Measurements from ENCODE around the gene URB1.

URB1 gene

DNA sequence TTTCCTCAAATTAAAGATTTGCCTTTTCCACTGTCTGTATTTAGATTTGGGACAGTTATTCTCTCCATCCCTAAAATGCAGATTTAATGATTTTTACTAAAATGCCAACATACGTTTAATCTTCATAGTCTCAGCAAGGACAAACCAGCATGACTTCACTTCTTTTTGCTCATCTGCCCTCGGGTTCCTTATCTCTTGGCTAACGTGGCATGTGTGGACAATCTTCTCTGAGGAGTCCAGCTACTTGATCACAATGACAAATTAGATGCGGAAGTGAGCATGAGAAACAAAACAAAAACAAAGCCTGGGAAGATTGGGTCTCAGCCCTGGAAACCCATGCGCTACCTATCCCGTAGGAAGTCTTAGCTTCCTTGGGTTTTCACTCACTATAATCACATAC is 93.1 kb downstream of the URB1 start:
- WGBS (ENCODE audit: insufficient coverage, insufficient read length): no CpG with 5 or more reads among the region's 6 CpGs
- DNase-seq (ENCODE audit: low read depth, low spot score): no peak
- no peaks in the 10 kb centered on the region for H3K4me1 ChIP-seq (ENCODE audit: control insufficient read depth, insufficient read depth, low read length)

DNA sequence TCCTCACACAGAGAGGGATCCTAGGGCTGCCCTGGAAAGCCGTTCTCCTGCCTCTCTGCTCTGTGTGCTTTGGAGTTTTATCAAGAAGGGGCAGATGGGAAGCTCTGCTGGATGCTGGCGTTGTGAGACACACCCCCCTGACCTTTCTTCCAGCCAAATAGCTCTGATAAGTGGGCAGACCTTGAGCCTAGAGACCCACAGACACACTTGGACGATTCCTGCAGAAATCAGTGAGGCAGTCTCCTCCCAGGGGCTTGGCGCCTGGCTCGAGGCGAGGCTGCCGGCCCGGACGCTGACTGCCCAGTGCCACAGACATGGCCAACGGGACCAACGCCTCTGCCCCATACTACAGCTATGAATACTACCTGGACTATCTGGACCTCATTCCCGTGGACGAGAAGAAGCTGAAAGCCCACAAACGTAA is 94.1 kb downstream of the URB1 start, which contains the start of gene MRAP:
MRAP (plus strand) TSS at position 198 of the 424 bp plus-strand sequence; CDS start at position 315, 117 bp downstream.
- H3K4me1 ChIP-seq (ENCODE audit: control insufficient read depth, insufficient read depth, low read length): no peaks in the 10 kb centered on the region
- H3K9me3 ChIP-seq (ENCODE audit: control insufficient read depth, insufficient read depth, low read length): no peaks in the 10 kb centered on the region
- no peak for DNase-seq (ENCODE audit: low read depth, low spot score)
- no peak within 1 kb of the TSS for H3K4me3 ChIP-seq (ENCODE audit: low read length)
- H3K27me3 ChIP-seq (ENCODE audit: control insufficient read depth, insufficient read depth, low read length): no peaks in the 10 kb centered on the region
- H3K27ac ChIP-seq (ENCODE audit: low read length): no peak within 1 kb of the TSS
- no peaks in the 10 kb centered on the region for H3K36me3 ChIP-seq (ENCODE audit: control insufficient read depth, insufficient read depth, low read length)
- no CpG with 5 or more reads among the region's 14 CpGs for WGBS (ENCODE audit: insufficient coverage, insufficient read length)

More for the DNA sequence above, 93.1 kb downstream of the URB1 start:
- Histone ChIP-seq H3K27ac (ENCODE audit: low read length) (no peak overlapping the region), H3K4me3 (ENCODE audit: low read length) (no peak overlapping the region), H3K36me3 (ENCODE audit: control insufficient read depth, insufficient read depth, low read length) (no peaks in the 10 kb centered on the region), H3K9me3 (ENCODE audit: control insufficient read depth, insufficient read depth, low read length) (no peaks in the 10 kb centered on the region), H3K27me3 (ENCODE audit: control insufficient read depth, insufficient read depth, low read length) (no peaks in the 10 kb centered on the region)

DNA sequence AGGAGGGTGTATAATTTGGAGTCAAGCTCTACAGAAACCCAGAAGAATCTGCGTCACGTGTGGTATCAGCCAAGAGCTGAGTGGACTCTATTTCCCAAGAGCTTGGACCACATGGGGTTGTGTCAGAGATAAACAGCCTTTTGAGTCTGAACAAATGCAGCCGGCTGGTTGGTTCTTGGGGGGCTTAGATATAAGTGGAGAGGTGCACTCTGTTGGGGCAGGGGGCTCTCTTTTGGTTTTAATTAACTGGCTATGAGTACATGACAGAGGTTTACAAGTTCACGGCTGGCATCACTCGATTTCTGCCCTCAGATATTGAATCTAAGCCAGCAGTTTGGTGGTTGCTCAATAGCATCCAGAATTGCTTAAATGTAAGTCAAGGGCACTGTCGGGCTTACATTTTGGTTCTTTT is 94.7 kb downstream of the URB1 start:
- H3K27me3 ChIP-seq (ENCODE audit: control insufficient read depth, insufficient read depth, low read length): no peaks in the 10 kb centered on the region
- no peaks in the 10 kb centered on the region for H3K36me3 ChIP-seq (ENCODE audit: control insufficient read depth, insufficient read depth, low read length)
- no CpG with 5 or more reads among the region's 6 CpGs for WGBS (ENCODE audit: insufficient coverage, insufficient read length)
- H3K27ac ChIP-seq (ENCODE audit: low read length): no peak overlapping the region
- no peaks in the 10 kb centered on the region for H3K4me1 ChIP-seq (ENCODE audit: control insufficient read depth, insufficient read depth, low read length)
- H3K9me3 ChIP-seq (ENCODE audit: control insufficient read depth, insufficient read depth, low read length): no peaks in the 10 kb centered on the region
- H3K4me3 ChIP-seq (ENCODE audit: low read length): no peak overlapping the region
- DNase-seq (ENCODE audit: low read depth, low spot score): no peak

DNA sequence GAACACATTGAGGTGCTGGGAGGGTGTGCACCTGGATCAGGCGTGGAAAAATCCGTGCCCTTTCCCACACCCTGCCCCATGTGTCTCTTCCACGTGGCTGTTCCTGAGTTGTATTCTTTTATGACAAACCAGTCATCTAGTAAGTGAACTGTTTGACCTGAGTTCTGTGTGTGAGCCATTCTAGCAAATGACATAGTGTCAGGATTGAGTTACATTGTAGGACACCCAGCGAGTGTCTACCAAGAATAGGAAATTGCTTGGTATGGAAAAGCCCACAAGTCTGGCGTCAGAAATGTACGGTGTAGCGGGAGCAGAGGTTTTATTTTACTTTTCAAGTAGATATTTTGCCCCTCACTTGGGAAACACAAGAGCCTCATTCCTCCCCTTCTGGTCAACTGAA is 95.4 kb downstream of the URB1 start:
- Histone ChIP-seq H3K4me3 (ENCODE audit: low read length) (no peak overlapping the region), H3K27ac (ENCODE audit: low read length) (no peak overlapping the region), H3K9me3 (ENCODE audit: control insufficient read depth, insufficient read depth, low read length) (no peaks in the 10 kb centered on the region), H3K36me3 (ENCODE audit: control insufficient read depth, insufficient read depth, low read length) (no peaks in the 10 kb centered on the region), H3K4me1 (ENCODE audit: control insufficient read depth, insufficient read depth, low read length) (no peaks in the 10 kb centered on the region), H3K27me3 (ENCODE audit: control insufficient read depth, insufficient read depth, low read length) (no peaks in the 10 kb centered on the region)
- WGBS (ENCODE audit: insufficient coverage, insufficient read length): no CpG with 5 or more reads among the region's 7 CpGs
- DNase-seq (ENCODE audit: low read depth, low spot score): no peak

DNA sequence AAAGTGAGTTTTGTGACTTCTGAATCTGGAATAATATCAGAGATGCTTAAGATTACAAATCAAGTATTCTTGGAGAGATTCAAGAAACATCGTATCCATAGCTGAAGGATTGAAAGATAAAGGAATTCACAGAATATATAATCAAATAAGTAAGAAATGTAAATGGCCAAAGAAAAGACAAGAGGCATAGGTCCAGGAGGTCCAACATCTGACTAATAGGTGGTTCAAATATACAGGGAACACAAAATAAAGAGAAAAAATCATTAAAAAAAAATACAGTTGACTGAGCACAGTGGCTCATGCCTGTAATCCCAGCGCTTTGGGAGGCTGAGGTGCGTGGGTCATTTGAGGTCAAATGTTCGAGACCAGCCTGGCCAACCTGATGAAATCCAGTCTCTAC is 107.3 kb downstream of the URB1 start:
- no peaks in the 10 kb centered on the region for H3K36me3 ChIP-seq (ENCODE audit: control insufficient read depth, insufficient read depth, low read length)
- H3K9me3 ChIP-seq (ENCODE audit: control insufficient read depth, insufficient read depth, low read length): no peaks in the 10 kb centered on the region
- H3K27me3 ChIP-seq (ENCODE audit: control insufficient read depth, insufficient read depth, low read length): no peaks in the 10 kb centered on the region
- no peak overlapping the region for H3K4me3 ChIP-seq (ENCODE audit: low read length)
- no peaks in the 10 kb centered on the region for H3K4me1 ChIP-seq (ENCODE audit: control insufficient read depth, insufficient read depth, low read length)
- no peak for DNase-seq (ENCODE audit: low read depth, low spot score)
- no CpG with 5 or more reads among the region's 4 CpGs for WGBS (ENCODE audit: insufficient coverage, insufficient read length)
- H3K27ac ChIP-seq (ENCODE audit: low read length): no peak overlapping the region

DNA sequence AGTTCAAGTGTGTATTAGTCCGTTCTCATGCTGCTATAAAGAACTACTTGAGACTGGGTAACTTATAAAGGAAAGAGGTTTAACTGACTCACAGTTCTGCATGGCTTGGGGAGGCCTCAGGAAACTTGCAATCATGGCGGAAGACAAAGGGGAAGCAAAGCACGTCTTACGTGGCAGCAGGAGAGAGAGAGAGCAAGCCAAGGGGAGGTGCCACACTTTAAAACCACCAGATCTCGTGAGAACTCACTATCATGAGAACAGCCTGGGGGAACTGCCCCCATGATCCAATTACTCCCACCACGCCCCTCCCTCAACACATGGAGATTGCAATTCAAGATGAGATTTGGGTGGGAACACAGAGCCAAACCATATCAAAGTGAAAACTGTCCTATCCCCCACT is 109.8 kb downstream of the URB1 start:
- H3K9me3 ChIP-seq (ENCODE audit: control insufficient read depth, insufficient read depth, low read length): no peaks in the 10 kb centered on the region
- H3K27ac ChIP-seq (ENCODE audit: low read length): no peak overlapping the region
- DNase-seq (ENCODE audit: low read depth, low spot score): no peak
- no peaks in the 10 kb centered on the region for H3K36me3 ChIP-seq (ENCODE audit: control insufficient read depth, insufficient read depth, low read length)
- H3K4me1 ChIP-seq (ENCODE audit: control insufficient read depth, insufficient read depth, low read length): peaks cover 2% of the 10 kb centered on the region
- no peaks in the 10 kb centered on the region for H3K27me3 ChIP-seq (ENCODE audit: control insufficient read depth, insufficient read depth, low read length)
- WGBS (ENCODE audit: insufficient coverage, insufficient read length): no CpG with 5 or more reads among the region's 6 CpGs
- no peak overlapping the region for H3K4me3 ChIP-seq (ENCODE audit: low read length)

DNA sequence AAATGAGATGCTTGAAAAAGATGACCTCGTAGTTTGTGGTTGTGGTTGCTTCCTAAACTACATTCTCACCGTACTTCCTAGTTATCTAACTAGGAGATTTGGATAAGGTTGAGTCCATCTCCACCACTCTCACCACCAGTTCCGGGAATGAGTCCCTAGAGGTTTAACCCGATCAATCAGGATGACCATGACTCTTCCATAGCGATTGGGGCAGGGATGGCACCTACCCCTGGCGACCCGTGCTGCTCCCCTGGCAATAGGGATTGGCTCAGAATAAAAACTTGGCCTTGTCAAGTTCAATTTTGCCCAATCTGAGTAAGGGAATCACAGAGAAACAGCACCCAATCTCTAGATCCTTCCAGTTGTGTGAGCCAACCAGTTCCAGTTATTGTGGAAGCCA is 111.3 kb downstream of the URB1 start:
- no peak for DNase-seq (ENCODE audit: low read depth, low spot score)
- Histone ChIP-seq H3K27me3 (ENCODE audit: control insufficient read depth, insufficient read depth, low read length) (no peaks in the 10 kb centered on the region), H3K4me1 (ENCODE audit: control insufficient read depth, insufficient read depth, low read length) (peaks cover 2% of the 10 kb centered on the region), H3K27ac (ENCODE audit: low read length) (no peak overlapping the region), H3K9me3 (ENCODE audit: control insufficient read depth, insufficient read depth, low read length) (no peaks in the 10 kb centered on the region), H3K36me3 (ENCODE audit: control insufficient read depth, insufficient read depth, low read length) (no peaks in the 10 kb centered on the region), H3K4me3 (ENCODE audit: low read length) (no peak overlapping the region)
- no CpG with 5 or more reads among the region's 7 CpGs for WGBS (ENCODE audit: insufficient coverage, insufficient read length)

DNA sequence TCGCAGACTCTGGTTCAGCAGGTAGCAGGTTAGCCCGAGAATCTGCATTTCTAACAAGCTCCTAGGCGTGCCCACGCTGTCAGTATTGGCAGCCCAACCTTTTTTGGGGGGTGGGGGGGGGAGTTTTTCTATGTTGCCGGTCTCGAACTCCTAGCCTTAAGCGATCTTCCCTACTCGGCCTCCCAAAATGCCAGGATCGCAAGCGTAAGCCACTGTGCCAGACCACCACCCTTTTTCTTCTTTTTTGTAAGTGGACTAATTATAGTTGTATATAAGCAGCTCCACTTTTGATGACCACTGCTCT is 113.5 kb downstream of the URB1 start:
- H3K27me3 ChIP-seq (ENCODE audit: control insufficient read depth, insufficient read depth, low read length): no peaks in the 10 kb centered on the region
- no CpG with 5 or more reads among the region's 10 CpGs for WGBS (ENCODE audit: insufficient coverage, insufficient read length)
- no peak overlapping the region for H3K27ac ChIP-seq (ENCODE audit: low read length)
- no peak for DNase-seq (ENCODE audit: low read depth, low spot score)
- peaks cover 2% of the 10 kb centered on the region for H3K4me1 ChIP-seq (ENCODE audit: control insufficient read depth, insufficient read depth, low read length)
- peak overlapping the region; percentile 89; the same call in 1 of the 2 replicates for H3K4me3 ChIP-seq (ENCODE audit: low read length)
- no peaks in the 10 kb centered on the region for H3K9me3 ChIP-seq (ENCODE audit: control insufficient read depth, insufficient read depth, low read length)
- H3K36me3 ChIP-seq (ENCODE audit: control insufficient read depth, insufficient read depth, low read length): no peaks in the 10 kb centered on the region

DNA sequence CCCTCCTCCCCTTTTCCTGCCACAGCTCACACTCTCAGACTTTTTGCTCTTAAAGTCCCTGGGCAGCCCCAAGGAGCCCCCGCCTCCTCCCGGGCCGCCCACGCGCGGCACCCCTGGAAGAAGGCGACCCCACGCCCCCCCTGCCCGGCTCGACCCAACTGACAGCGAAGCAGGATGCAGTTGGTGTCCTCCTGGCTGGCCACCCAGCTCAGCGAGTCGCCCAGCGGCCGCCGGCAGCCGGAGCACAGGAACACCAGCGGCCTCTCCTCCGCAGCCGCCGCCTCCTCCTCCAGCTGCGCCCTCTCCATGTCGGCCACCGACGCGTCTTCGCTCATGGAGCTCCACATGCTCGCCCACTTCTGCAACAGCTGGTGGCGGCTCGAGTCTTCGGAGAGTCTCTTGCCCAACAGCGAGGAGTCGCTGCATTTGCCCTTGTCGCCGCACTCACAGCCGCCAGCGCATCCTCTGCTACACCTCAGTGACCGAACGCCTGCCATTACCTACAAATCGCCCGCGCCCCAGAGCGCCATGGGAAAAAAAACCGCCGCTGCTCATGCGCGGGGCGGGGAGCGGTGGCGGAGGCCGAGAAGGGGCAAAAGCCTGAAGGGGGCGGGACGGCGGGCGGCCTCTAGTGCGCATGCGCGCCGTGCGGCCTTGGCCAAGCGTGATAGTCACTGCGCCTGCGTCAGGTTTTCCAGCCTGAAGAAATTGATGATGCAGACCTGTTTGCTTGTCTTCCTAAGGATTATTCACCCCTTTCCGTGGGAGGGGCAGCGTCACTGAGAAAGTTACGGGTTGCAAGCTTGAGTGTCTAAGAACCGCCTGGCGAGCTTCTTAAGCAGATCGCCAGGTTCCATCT is 114.1 kb downstream of the URB1 start, which contains the start of gene MIS18A:
MIS18A (minus strand) TSS at position 532 of the 859 bp plus-strand sequence; CDS start at position 497, 35 bp downstream.
- Histone ChIP-seq H3K9me3 (ENCODE audit: control insufficient read depth, insufficient read depth, low read length) (no peaks in the 10 kb centered on the region), H3K27ac (ENCODE audit: low read length) (no peak within 1 kb of the TSS), H3K36me3 (ENCODE audit: control insufficient read depth, insufficient read depth, low read length) (peaks cover 2% of the 10 kb centered on the region; the same call in 1 of the 2 replicates), H3K4me1 (ENCODE audit: control insufficient read depth, insufficient read depth, low read length) (peaks cover 2% of the 10 kb centered on the region), H3K27me3 (ENCODE audit: control insufficient read depth, insufficient read depth, low read length) (no peaks in the 10 kb centered on the region), H3K4me3 (ENCODE audit: low read length) (peak within 1 kb of the TSS; percentile 89)
- WGBS (ENCODE audit: insufficient coverage, insufficient read length): no CpG with 5 or more reads among the region's 69 CpGs
- peak; percentile 60 for DNase-seq (ENCODE audit: low read depth, low spot score)

DNA sequence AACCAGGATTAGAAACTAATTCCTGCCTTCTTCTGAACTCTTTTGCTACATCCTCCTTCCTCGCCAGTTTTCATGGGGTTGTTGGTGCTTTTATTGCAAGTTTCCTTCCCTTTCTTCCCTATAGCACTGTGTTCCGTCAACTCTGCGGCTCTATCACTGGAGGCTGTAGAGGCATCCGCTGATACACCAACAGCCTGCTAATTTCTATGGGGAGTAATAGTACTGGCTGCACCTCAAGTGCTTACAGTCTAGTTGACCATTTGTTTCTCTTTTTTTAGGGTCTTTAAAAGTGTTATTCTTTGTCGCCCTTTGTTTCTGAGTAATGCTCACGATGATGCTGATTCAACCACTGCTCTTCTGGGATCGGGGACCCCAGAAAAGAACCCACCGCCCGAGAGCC is 114.7 kb downstream of the URB1 start:
- Histone ChIP-seq H3K27me3 (ENCODE audit: control insufficient read depth, insufficient read depth, low read length) (no peaks in the 10 kb centered on the region), H3K4me1 (ENCODE audit: control insufficient read depth, insufficient read depth, low read length) (peaks cover 2% of the 10 kb centered on the region), H3K36me3 (ENCODE audit: control insufficient read depth, insufficient read depth, low read length) (peaks cover 2% of the 10 kb centered on the region; the same call in 1 of the 2 replicates), H3K4me3 (ENCODE audit: low read length) (peak overlapping the region; percentile 89), H3K27ac (ENCODE audit: low read length) (no peak overlapping the region), H3K9me3 (ENCODE audit: control insufficient read depth, insufficient read depth, low read length) (no peaks in the 10 kb centered on the region)
- WGBS (ENCODE audit: insufficient coverage, insufficient read length): no CpG with 5 or more reads among the region's 9 CpGs
- no peak for DNase-seq (ENCODE audit: low read depth, low spot score)

DNA sequence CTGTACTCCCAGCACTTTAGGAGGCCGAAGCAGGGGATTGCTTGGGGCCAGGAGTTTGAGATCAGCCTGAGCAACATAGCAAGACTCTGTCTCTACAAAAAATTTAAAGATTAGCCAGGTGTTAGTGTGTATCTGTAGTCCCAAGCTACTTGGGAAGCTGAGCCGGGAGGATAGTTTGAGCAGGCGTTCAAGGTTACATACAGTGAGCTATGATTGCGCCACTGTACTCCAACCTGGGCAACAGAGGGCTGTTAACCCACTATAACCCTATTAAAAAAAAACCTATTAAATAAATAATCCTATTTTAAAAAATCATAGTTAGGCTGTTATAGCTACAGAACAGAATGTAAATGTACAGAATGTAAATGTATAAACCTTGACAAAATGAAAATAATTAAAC is 116.1 kb downstream of the URB1 start:
- Histone ChIP-seq H3K27ac (ENCODE audit: low read length) (no peak overlapping the region), H3K4me3 (ENCODE audit: low read length) (no peak overlapping the region), H3K9me3 (ENCODE audit: control insufficient read depth, insufficient read depth, low read length) (no peaks in the 10 kb centered on the region), H3K36me3 (ENCODE audit: control insufficient read depth, insufficient read depth, low read length) (peaks cover 2% of the 10 kb centered on the region; the same call in 1 of the 2 replicates), H3K27me3 (ENCODE audit: control insufficient read depth, insufficient read depth, low read length) (no peaks in the 10 kb centered on the region), H3K4me1 (ENCODE audit: control insufficient read depth, insufficient read depth, low read length) (peaks cover 2% of the 10 kb centered on the region)
- DNase-seq (ENCODE audit: low read depth, low spot score): no peak
- WGBS (ENCODE audit: insufficient coverage, insufficient read length): no CpG with 5 or more reads among the region's 4 CpGs

Measured in iPS DF 6.9 (cell line).